Osteoblast (primary cell): Measurements from ENCODE around the gene ANTXR1. TPM values are rescaled to one million over a fixed set of nuclear protein-coding genes. Genes with fewer than 3 reads are reported as not detected.

Source experiments
- DNase-seq: peaks from one replicate; pipeline ENCODE4 v3.0.0; 2011; ENCODE audit warnings: low spot score, mixed read lengths; ENCODE audit not compliant: insufficient read length; ENCODE audit errors: missing footprints
- H2AFZ ChIP-seq: 2 replicates; pipeline ENCODE4 v1.6.0; 2011; ENCODE audit warnings: mild to moderate bottlenecking, low read length
- H3K27ac ChIP-seq: 2 replicates; pipeline ENCODE4 v1.5.1; 2011; ENCODE audit warnings: mild to moderate bottlenecking, low read depth, low read length, moderate library complexity
- H3K27me3 ChIP-seq: 2 replicates; pipeline ENCODE4 v1.6.0; 2012; ENCODE audit warnings: mild to moderate bottlenecking, control low read depth, inconsistent platforms, low read length, moderate library complexity; ENCODE audit not compliant: insufficient read depth
- H3K36me3 ChIP-seq: 2 replicates; pipeline ENCODE4 v1.5.1; 2011; ENCODE audit warnings: mild to moderate bottlenecking, low read length, control low read depth, moderate library complexity; ENCODE audit not compliant: insufficient read depth
- H3K4me1 ChIP-seq: 2 replicates; pipeline ENCODE4 v1.5.1; 2011; ENCODE audit warnings: mild to moderate bottlenecking, low read length, control low read depth, moderate library complexity; ENCODE audit not compliant: insufficient read depth
- H3K4me2 ChIP-seq: 2 replicates; pipeline ENCODE4 v1.6.0; 2011; ENCODE audit warnings: mild to moderate bottlenecking, low read length; ENCODE audit not compliant: insufficient read depth
- H3K4me3 ChIP-seq: fragments of 200-600 bp; sonication (generic); 3 replicates; pipeline ENCODE4 v1.5.1; 2012; ENCODE audit warnings: mild to moderate bottlenecking, low read length, inconsistent platforms; ENCODE audit not compliant: insufficient read depth
- H3K79me2 ChIP-seq: 2 replicates; pipeline ENCODE4 v1.6.0; 2012; ENCODE audit warnings: mild to moderate bottlenecking, low read length, control low read depth, inconsistent platforms; ENCODE audit not compliant: insufficient read depth
- H3K9me3 ChIP-seq: 2 replicates; pipeline ENCODE4 v1.5.1; 2011; ENCODE audit warnings: low read depth, low read length, control low read depth
- H4K20me1 ChIP-seq: 2 replicates; pipeline ENCODE4 v1.6.0; 2012; ENCODE audit warnings: mild to moderate bottlenecking, low read length, control low read depth; ENCODE audit not compliant: insufficient read depth
- CTCF ChIP-seq: IDR thresholded peaks from 2 replicates; pipeline ENCODE4 v1.5.1; 2011; ENCODE audit warnings: mild to moderate bottlenecking, low read depth, low read length, moderate library complexity; ENCODE audit errors: extremely low read depth
- total RNA-seq: library from RNA; depleted of rRNA; stranded (reverse); fragments of >200 nt; gene quantifications from 2 replicates; pipeline ENCODE4 v1.2.3, GENCODE V29; 2012

The ANTXR1 gene
- total RNA-seq, 1 donor: 123 TPM

- Histone ChIP-seq H3K4me2 (no peak overlapping the region), H3K27me3 (no peaks in the 10 kb centered on the region), H3K4me1 (no peaks in the 10 kb centered on the region), H3K79me2 (no peaks in the 10 kb centered on the region), H2AFZ (no peak overlapping the region), H3K36me3 (peaks cover 26% of the 10 kb centered on the region), H3K27ac (no peak overlapping the region), H3K4me3 (no peak overlapping the region), H3K9me3 (no peaks in the 10 kb centered on the region), H4K20me1 (no peaks in the 10 kb centered on the region)
- no peak for TF ChIP-seq CTCF
- DNase-seq: no peak
These were observed 192.1 kb downstream of the ANTXR1 start for GRCh38 chr2:69205076-69205475.

- peaks cover 22% of the 10 kb centered on the region for H3K36me3 ChIP-seq
- H3K27me3 ChIP-seq: no peaks in the 10 kb centered on the region
- no peak overlapping the region for H3K4me2 ChIP-seq
- H3K79me2 ChIP-seq: no peaks in the 10 kb centered on the region
- DNase-seq: no peak
- no peak for TF ChIP-seq CTCF
- H2AFZ ChIP-seq: no peak overlapping the region
- H4K20me1 ChIP-seq: no peaks in the 10 kb centered on the region
- no peaks in the 10 kb centered on the region for H3K4me1 ChIP-seq
- H3K27ac ChIP-seq: no peak overlapping the region
- no peaks in the 10 kb centered on the region for H3K9me3 ChIP-seq
- no peak overlapping the region for H3K4me3 ChIP-seq
These were observed 192.5 kb downstream of the ANTXR1 start for GRCh38 chr2:69205491-69205890.

- no peak overlapping the region for H3K27ac ChIP-seq
- H3K4me2 ChIP-seq: no peak overlapping the region
- H3K79me2 ChIP-seq: no peaks in the 10 kb centered on the region
- TF ChIP-seq CTCF: peak; percentile 34
- H3K4me1 ChIP-seq: peaks cover 6% of the 10 kb centered on the region
- H4K20me1 ChIP-seq: no peaks in the 10 kb centered on the region
- H3K36me3 ChIP-seq: peaks cover 7% of the 10 kb centered on the region
- H3K27me3 ChIP-seq: no peaks in the 10 kb centered on the region
- no peak overlapping the region for H3K4me3 ChIP-seq
- no peak overlapping the region for H2AFZ ChIP-seq
- H3K9me3 ChIP-seq: no peaks in the 10 kb centered on the region
- DNase-seq: no peak
These were observed 195.1 kb downstream of the ANTXR1 start for GRCh38 chr2:69208023-69208595.

GRCh38 chr2:69209482-69209881, 196.5 kb downstream of the ANTXR1 start:
- TF ChIP-seq CTCF: no peak
- H3K36me3 ChIP-seq: peaks cover 3% of the 10 kb centered on the region
- H3K27ac ChIP-seq: no peak overlapping the region
- H4K20me1 ChIP-seq: no peaks in the 10 kb centered on the region
- H2AFZ ChIP-seq: no peak overlapping the region
- no peaks in the 10 kb centered on the region for H3K79me2 ChIP-seq
- H3K4me3 ChIP-seq: no peak overlapping the region
- H3K4me2 ChIP-seq: no peak overlapping the region
- H3K27me3 ChIP-seq: no peaks in the 10 kb centered on the region
- H3K4me1 ChIP-seq: peaks cover 18% of the 10 kb centered on the region
- no peaks in the 10 kb centered on the region for H3K9me3 ChIP-seq
- no peak for DNase-seq
